Mesothelial cell of epicardium (in vitro differentiated cells): ENCODE data around the gene KIAA0513. TPM values are rescaled to one million over a fixed set of nuclear protein-coding genes. Genes with fewer than 3 reads are reported as not detected.
A peak's percentile ranks its signal among the peaks of the same experiment; 100 is the strongest.

Source experiments
- DNase-seq, 2 experiments: peaks; one replicate each; pipeline ENCODE4 v3.0.0; 2021; ENCODE audit warnings: low spot score in 2 of 2; ENCODE audit not compliant: unreplicated experiment in 2 of 2
- H3K27ac Mint-ChIP-seq: 2 replicates; pipeline ENCODE4 v1.8.0; 2021; ENCODE audit warnings: mixed read lengths
- H3K27me3 Mint-ChIP-seq: 2 replicates; pipeline ENCODE4 v1.8.0; 2021; ENCODE audit warnings: low read depth, mixed read lengths
- H3K36me3 Mint-ChIP-seq: 2 replicates; pipeline ENCODE4 v1.8.0; 2021; ENCODE audit warnings: mixed read lengths
- H3K4me1 Mint-ChIP-seq: 2 replicates; pipeline ENCODE4 v1.8.0; 2021; ENCODE audit warnings: mixed read lengths
- H3K4me3 Mint-ChIP-seq: 2 replicates; pipeline ENCODE4 v1.8.0; 2021; ENCODE audit warnings: mild to moderate bottlenecking, moderate library complexity, mixed read lengths
- H3K9me3 Mint-ChIP-seq: 2 replicates; pipeline ENCODE4 v1.8.0; 2021; ENCODE audit warnings: mixed read lengths
- total RNA-seq: library from RNA; stranded (reverse); gene quantifications from 3 replicates; pipeline ENCODE4 v1.2.1, GENCODE V29; 2021
- TF ChIP-seq, protein P1 (sequence below): fragments of 200-600 bp; sonication (generic); IDR thresholded peaks from one replicate; pipeline ENCODE4 v1.5.0; 2021; ENCODE audit warnings: antibody characterized with exemption; ENCODE audit not compliant: unreplicated experiment

Gene KIAA0513
- total RNA-seq, 1 donor from 2014 or later = 6.8 TPM

DNA sequence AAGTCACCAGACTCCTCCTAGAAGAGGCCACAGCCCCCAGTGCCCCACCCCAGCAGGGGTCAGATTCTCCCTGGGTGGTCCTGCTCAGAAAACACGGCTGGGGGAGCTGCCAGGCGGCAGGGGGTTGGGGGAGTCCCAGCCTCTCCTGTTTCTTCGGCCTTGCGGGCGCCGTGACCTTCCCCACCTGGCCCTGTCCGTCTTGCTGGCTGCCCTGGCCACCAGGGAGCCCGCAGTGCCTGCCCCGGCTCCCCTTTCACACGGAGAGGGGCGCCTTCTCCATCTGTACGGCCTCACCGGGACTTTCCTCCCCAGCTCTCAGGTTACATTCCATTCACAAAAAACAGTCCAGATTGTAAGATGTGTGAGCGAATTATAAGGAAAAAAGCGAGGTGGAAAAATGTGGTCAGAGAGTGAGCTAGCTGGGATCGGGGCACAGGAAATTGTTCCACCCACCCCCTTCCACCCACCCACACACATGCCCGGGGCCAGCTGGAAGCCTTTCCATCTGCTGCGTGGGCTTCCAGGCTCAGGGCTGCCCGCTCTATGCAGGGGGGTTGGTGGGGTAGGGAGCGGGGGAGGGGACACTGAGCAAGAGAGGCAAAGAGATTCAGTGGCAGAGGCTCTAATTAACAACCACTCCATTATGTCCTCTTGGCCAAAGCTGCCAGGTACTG is 99.2 kb downstream of the KIAA0513 start:
- Mint-ChIP-seq H3K36me3 (no peaks in the 10 kb centered on the region), H3K9me3 (no peaks in the 10 kb centered on the region), H3K27me3 (no peaks in the 10 kb centered on the region), H3K4me1 (peaks cover 32% of the 10 kb centered on the region), H3K4me3 (no peak overlapping the region), H3K27ac (peak overlapping the region; percentile 83)
- TF ChIP-seq, protein P1, sequence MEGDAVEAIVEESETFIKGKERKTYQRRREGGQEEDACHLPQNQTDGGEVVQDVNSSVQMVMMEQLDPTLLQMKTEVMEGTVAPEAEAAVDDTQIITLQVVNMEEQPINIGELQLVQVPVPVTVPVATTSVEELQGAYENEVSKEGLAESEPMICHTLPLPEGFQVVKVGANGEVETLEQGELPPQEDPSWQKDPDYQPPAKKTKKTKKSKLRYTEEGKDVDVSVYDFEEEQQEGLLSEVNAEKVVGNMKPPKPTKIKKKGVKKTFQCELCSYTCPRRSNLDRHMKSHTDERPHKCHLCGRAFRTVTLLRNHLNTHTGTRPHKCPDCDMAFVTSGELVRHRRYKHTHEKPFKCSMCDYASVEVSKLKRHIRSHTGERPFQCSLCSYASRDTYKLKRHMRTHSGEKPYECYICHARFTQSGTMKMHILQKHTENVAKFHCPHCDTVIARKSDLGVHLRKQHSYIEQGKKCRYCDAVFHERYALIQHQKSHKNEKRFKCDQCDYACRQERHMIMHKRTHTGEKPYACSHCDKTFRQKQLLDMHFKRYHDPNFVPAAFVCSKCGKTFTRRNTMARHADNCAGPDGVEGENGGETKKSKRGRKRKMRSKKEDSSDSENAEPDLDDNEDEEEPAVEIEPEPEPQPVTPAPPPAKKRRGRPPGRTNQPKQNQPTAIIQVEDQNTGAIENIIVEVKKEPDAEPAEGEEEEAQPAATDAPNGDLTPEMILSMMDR = no peak
- no peak for DNase-seq

DNA sequence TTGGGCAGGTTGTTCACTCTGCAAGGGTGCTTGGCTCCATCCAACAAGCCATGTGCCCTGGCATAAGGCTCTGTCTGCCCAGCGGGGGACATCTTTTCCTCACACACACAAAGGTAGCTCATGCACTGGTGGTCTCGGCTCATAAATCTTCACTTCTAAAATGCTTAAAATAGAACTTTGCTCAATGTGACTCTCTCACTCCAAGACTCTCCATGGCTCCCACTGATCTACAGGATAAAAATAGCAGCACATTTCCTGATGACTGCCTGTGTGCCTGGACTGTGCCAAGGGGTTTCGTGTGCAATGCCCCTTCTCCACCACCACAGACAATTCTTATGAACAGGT is 99.8 kb downstream of the KIAA0513 start:
- Mint-ChIP-seq H3K27ac (peak overlapping the region; percentile 79), H3K9me3 (no peaks in the 10 kb centered on the region), H3K36me3 (no peaks in the 10 kb centered on the region), H3K4me1 (peaks cover 32% of the 10 kb centered on the region), H3K4me3 (no peak overlapping the region), H3K27me3 (no peaks in the 10 kb centered on the region)
- no peak for DNase-seq
- TF ChIP-seq, protein P1 = no peak

DNA sequence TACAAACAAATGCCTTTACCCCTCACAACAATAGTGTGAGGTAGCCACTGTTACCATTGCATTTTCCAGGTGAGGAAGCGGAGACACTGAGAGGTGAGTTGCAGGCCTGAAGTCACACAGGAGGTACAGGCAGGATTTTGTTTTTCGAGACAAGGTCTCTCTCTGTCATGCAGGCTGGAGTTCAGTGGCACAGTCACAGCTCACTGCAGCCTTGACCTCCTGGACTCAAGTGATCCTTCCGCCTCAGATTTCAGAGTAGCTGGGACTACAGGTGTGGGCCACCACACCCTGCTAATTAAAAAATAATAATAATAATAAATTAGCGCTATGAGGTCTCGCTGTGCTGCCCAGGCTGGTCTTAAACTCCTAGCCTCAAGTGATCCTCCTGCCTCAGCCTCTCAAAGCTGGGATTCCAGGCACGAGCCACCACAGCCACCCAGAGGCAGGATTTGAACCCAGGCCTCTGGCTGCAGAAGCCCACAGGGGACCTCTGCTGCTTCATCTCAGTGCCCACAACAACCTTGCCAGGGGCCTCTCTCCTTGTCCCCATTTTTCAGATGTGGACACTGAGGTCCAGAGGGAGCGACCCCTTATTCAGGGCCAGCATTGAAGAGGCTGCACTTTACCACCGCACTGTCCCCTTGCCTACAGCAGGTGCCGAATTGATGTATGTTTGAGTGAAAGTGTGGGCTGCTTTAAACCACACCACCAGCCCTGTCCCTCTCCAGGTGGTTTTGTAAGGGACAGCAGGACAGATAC is 100.7 kb downstream of the KIAA0513 start:
- Mint-ChIP-seq H3K9me3 (no peaks in the 10 kb centered on the region), H3K27ac (peak overlapping the region; percentile 30), H3K27me3 (no peaks in the 10 kb centered on the region), H3K36me3 (no peaks in the 10 kb centered on the region), H3K4me1 (peaks cover 32% of the 10 kb centered on the region), H3K4me3 (no peak overlapping the region)
- TF ChIP-seq, protein P1 = no peak
- no peak for DNase-seq

DNA sequence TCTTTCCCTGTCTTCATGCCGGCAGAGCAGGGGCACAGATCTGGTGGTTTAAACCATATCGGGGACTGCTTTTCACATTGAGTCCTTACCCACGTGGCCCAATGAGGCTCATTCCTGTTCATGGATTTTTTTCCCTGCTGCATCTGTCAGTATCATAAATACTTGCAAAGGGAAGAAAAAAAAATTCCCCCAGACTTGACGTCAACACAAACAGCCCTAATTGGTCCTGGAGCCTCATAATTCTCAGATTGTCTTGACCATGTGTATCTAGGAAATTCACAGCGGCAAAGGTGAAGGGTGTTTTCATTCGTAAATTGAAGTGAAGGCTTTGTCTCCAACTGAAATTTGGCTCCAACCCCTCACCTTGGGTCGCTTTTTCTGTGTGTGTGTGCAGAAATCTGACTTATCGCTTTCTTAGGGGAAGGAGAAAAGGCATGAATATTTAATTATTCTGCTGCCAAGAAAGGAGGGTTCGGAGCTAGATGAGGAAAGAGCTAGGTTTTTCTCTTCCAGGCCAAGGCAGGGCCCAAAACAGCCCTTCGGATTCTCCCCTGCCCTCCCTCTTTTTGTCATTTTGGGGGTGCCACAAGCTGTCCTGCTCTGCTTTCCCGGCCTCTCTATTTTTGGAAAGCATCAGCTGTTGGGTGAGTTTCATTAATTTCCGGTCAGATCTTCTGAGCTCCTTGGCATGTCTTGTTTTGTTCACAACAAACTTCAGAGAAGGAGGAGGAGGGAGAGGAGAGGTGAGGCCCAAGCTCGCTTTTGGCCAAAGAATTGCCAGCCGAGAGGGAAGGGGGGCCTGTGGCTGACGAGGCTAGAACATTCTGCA is 102.5 kb downstream of the KIAA0513 start:
- H3K27ac Mint-ChIP-seq = peak overlapping the region; percentile 87
- no peak overlapping the region for H3K4me3 Mint-ChIP-seq
- DNase-seq = no peak
- H3K36me3 Mint-ChIP-seq = no peaks in the 10 kb centered on the region
- peaks cover 32% of the 10 kb centered on the region for H3K4me1 Mint-ChIP-seq
- no peaks in the 10 kb centered on the region for H3K27me3 Mint-ChIP-seq
- TF ChIP-seq, protein P1 = no peak
- no peaks in the 10 kb centered on the region for H3K9me3 Mint-ChIP-seq

DNA sequence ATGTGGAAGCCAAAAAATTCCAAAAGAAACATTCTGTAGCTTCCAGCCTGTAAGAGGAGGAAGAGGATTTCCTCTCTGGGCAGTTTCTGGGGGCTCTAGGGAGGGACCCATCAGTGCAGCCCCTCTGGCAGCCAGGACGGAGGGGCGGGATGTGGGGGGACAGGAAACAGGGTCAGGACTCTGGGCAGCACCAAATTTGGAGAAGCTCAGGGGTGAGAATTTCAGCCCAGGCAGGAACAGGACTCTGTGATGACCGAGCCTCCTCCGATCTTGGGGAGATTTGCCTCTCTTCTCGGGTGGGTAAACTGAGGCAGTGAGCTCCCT is 103.1 kb downstream of the KIAA0513 start:
- H3K4me1 Mint-ChIP-seq = peaks cover 32% of the 10 kb centered on the region
- H3K9me3 Mint-ChIP-seq = no peaks in the 10 kb centered on the region
- no peaks in the 10 kb centered on the region for H3K36me3 Mint-ChIP-seq
- H3K4me3 Mint-ChIP-seq = no peak overlapping the region
- DNase-seq = no peak
- TF ChIP-seq, protein P1 = no peak
- H3K27ac Mint-ChIP-seq = peak overlapping the region; percentile 87
- no peaks in the 10 kb centered on the region for H3K27me3 Mint-ChIP-seq
